Duodenal mucosa (tissue), 2 donors: Measurements from ENCODE around the gene FAM50B.

Experiments
- H3K27ac ChIP-seq: one replicate; pipeline ENCODE4 v1.7.0; 2013; ENCODE audit warnings: low read depth, low read length
- H3K27me3 ChIP-seq, 2 donors: one replicate each; pipeline ENCODE4 v1.7.0; 2013; ENCODE audit warnings: low read length in 2 of 2, control low read depth in 1 of 2; ENCODE audit not compliant: insufficient read depth in 2 of 2, control insufficient read depth in 1 of 2
- H3K36me3 ChIP-seq, 2 donors: one replicate each; pipeline ENCODE4 v1.7.0; 2013; ENCODE audit warnings: low read length in 2 of 2, control low read depth in 1 of 2; ENCODE audit not compliant: insufficient read depth in 2 of 2, control insufficient read depth in 1 of 2
- H3K4me1 ChIP-seq, 2 donors: one replicate each; pipeline ENCODE4 v1.7.0; 2013; ENCODE audit warnings: low read length in 2 of 2, control low read depth in 1 of 2; ENCODE audit not compliant: insufficient read depth in 2 of 2, control insufficient read depth in 1 of 2
- H3K4me3 ChIP-seq, 2 donors: one replicate each; pipeline ENCODE4 v1.7.0; 2013; ENCODE audit warnings: low read length in 2 of 2, low read depth in 1 of 2
- H3K9ac ChIP-seq, 2 donors: one replicate each; pipeline ENCODE4 v1.7.0; 2013; ENCODE audit warnings: low read length in 2 of 2, low read depth in 1 of 2
- H3K9me3 ChIP-seq, 2 donors: one replicate each; pipeline ENCODE4 v1.7.0; 2013; ENCODE audit warnings: low read length in 2 of 2, control low read depth in 1 of 2; ENCODE audit not compliant: control insufficient read depth in 1 of 2

FAM50B gene

GRCh38 chr6:3848380-3848779 is 793 bp upstream of the FAM50B start:
- H3K9me3 ChIP-seq: no peaks in the 10 kb centered on the region
- H3K4me3 ChIP-seq: peak overlapping the region; percentile 56 to 61
- H3K4me1 ChIP-seq: peaks cover 12 to 16% of the 10 kb centered on the region in 2 donors
- no peak overlapping the region for H3K27ac ChIP-seq
- no peaks in the 10 kb centered on the region for H3K36me3 ChIP-seq
- no peaks in the 10 kb centered on the region for H3K27me3 ChIP-seq
- peak overlapping the region; percentile 15 to 59 for H3K9ac ChIP-seq

GRCh38 chr6:3849681-3850450 is 693 bp downstream of the FAM50B start:
- Histone ChIP-seq H3K27ac (no peak overlapping the region), H3K9ac (peak overlapping the region; percentile 73), H3K36me3 (no peaks in the 10 kb centered on the region), H3K27me3 (no peaks in the 10 kb centered on the region), H3K9me3 (no peaks in the 10 kb centered on the region), H3K4me3 (peak overlapping the region; percentile 81 to 85), H3K4me1 (peaks cover 12 to 16% of the 10 kb centered on the region in 2 donors)

- H3K36me3 ChIP-seq: no peaks in the 10 kb centered on the region
- peak overlapping the region in 1 of 2 donors; percentile 85 for H3K4me3 ChIP-seq
- H3K27ac ChIP-seq: no peak overlapping the region
- no peaks in the 10 kb centered on the region for H3K9me3 ChIP-seq
- peaks cover 12 to 16% of the 10 kb centered on the region in 2 donors for H3K4me1 ChIP-seq
- H3K27me3 ChIP-seq: no peaks in the 10 kb centered on the region
- no peak overlapping the region for H3K9ac ChIP-seq
Observed at GRCh38 chr6:3850451-3851203, 1.5 kb downstream of the FAM50B start.

GRCh38 chr6:3851839-3852238 is 2.7 kb downstream of the FAM50B start:
- no peaks in the 10 kb centered on the region for H3K36me3 ChIP-seq
- H3K9ac ChIP-seq: no peak overlapping the region
- H3K4me3 ChIP-seq: no peak overlapping the region
- H3K9me3 ChIP-seq: no peaks in the 10 kb centered on the region
- no peak overlapping the region for H3K27ac ChIP-seq
- peaks cover 12 to 16% of the 10 kb centered on the region in 2 donors for H3K4me1 ChIP-seq
- no peaks in the 10 kb centered on the region for H3K27me3 ChIP-seq

- Histone ChIP-seq H3K9ac (no peak overlapping the region), H3K27me3 (no peaks in the 10 kb centered on the region), H3K4me1 (peaks cover 12% of the 10 kb centered on the region in 2 donors), H3K36me3 (no peaks in the 10 kb centered on the region), H3K27ac (no peak overlapping the region), H3K9me3 (no peaks in the 10 kb centered on the region), H3K4me3 (no peak overlapping the region)
Observed at GRCh38 chr6:3852391-3852790, 3.2 kb downstream of the FAM50B start.

- H3K9me3 ChIP-seq: no peaks in the 10 kb centered on the region
- no peak overlapping the region for H3K9ac ChIP-seq
- no peaks in the 10 kb centered on the region for H3K36me3 ChIP-seq
- H3K27ac ChIP-seq: no peak overlapping the region
- no peaks in the 10 kb centered on the region for H3K4me1 ChIP-seq
- H3K4me3 ChIP-seq: no peak overlapping the region
- no peaks in the 10 kb centered on the region for H3K27me3 ChIP-seq
Observed at GRCh38 chr6:3855866-3856265, 6.7 kb downstream of the FAM50B start.

- Histone ChIP-seq H3K9ac (no peak overlapping the region), H3K27ac (no peak overlapping the region), H3K27me3 (no peaks in the 10 kb centered on the region), H3K4me3 (no peak overlapping the region), H3K9me3 (no peaks in the 10 kb centered on the region), H3K4me1 (no peaks in the 10 kb centered on the region), H3K36me3 (no peaks in the 10 kb centered on the region)
Observed at GRCh38 chr6:3856576-3856975, 7.4 kb downstream of the FAM50B start.

GRCh38 chr6:3857468-3858456 is 8.6 kb downstream of the FAM50B start:
- no peaks in the 10 kb centered on the region for H3K27me3 ChIP-seq
- H3K4me1 ChIP-seq: no peaks in the 10 kb centered on the region
- no peaks in the 10 kb centered on the region for H3K9me3 ChIP-seq
- no peak overlapping the region for H3K9ac ChIP-seq
- no peaks in the 10 kb centered on the region for H3K36me3 ChIP-seq
- no peak overlapping the region for H3K27ac ChIP-seq
- H3K4me3 ChIP-seq: no peak overlapping the region

GRCh38 chr6:3859878-3860552 is 10.8 kb downstream of the FAM50B start:
- H3K36me3 ChIP-seq: no peaks in the 10 kb centered on the region
- H3K9me3 ChIP-seq: no peaks in the 10 kb centered on the region
- H3K4me1 ChIP-seq: no peaks in the 10 kb centered on the region
- H3K27ac ChIP-seq: no peak overlapping the region
- no peak overlapping the region for H3K4me3 ChIP-seq
- no peak overlapping the region for H3K9ac ChIP-seq
- H3K27me3 ChIP-seq: no peaks in the 10 kb centered on the region
